Neutrophil (primary cell): ENCODE data around the gene BCAS3.

Source experiments
- H3K27ac ChIP-seq: fragments of 200-600 bp; sonication (generic); 2 replicates; pipeline ENCODE4 v1.5.1; 2016; ENCODE audit warnings: mild to moderate bottlenecking, moderate library complexity
- H3K27me3 ChIP-seq: fragments of 200-600 bp; sonication (generic); 2 replicates; pipeline ENCODE4 v1.6.0; 2016; ENCODE audit warnings: mild to moderate bottlenecking
- H3K36me3 ChIP-seq: fragments of 200-600 bp; sonication (generic); 2 replicates; pipeline ENCODE4 v1.5.1; 2017
- H3K4me1 ChIP-seq, 2 experiments: fragments of 200-600 bp in 1 of 2; sonication (generic) in 1 of 2; 1 replicate in 1 of 2; 2 replicates in 1 of 2; pipeline versions ENCODE4 v1.5.1 to v1.6.1; 2013 to 2016; ENCODE audit warnings: low read depth in 1 of 2, low read length in 1 of 2, mild to moderate bottlenecking in 1 of 2, moderate library complexity in 1 of 2; ENCODE audit not compliant: control insufficient read depth in 1 of 2, insufficient read depth in 1 of 2
- H3K4me3 ChIP-seq, 2 experiments: fragments of 200-600 bp in 1 of 2; sonication (generic) in 1 of 2; 1 replicate in 1 of 2; 2 replicates in 1 of 2; pipeline ENCODE4 v1.5.1; 2013 to 2016; ENCODE audit warnings: low read depth in 1 of 2, low read length in 1 of 2, mild to moderate bottlenecking in 1 of 2, moderate library complexity in 1 of 2
- H3K9me3 ChIP-seq: fragments of 200-600 bp; sonication (generic); 2 replicates; pipeline ENCODE4 v1.5.1; 2016
- CTCF ChIP-seq: fragments of 200-600 bp; sonication (generic); IDR thresholded peaks from 2 replicates; pipeline ENCODE4 v1.5.1; 2016; ENCODE audit warnings: antibody characterized with exemption

BCAS3 gene

GRCh38 chr17:61318684-61319098 is 641.0 kb downstream of the BCAS3 start:
- Histone ChIP-seq H3K4me1 (no peaks in the 10 kb centered on the region), H3K9me3 (no peaks in the 10 kb centered on the region), H3K36me3 (no peaks in the 10 kb centered on the region), H3K27me3 (no peaks in the 10 kb centered on the region), H3K4me3 (no peak overlapping the region), H3K27ac (no peak overlapping the region)
- TF ChIP-seq CTCF = no peak

GRCh38 chr17:61321344-61321743 is 643.7 kb downstream of the BCAS3 start:
- H3K36me3 ChIP-seq = no peaks in the 10 kb centered on the region
- no peaks in the 10 kb centered on the region for H3K4me1 ChIP-seq
- TF ChIP-seq CTCF = no peak
- no peaks in the 10 kb centered on the region for H3K27me3 ChIP-seq
- H3K9me3 ChIP-seq = no peaks in the 10 kb centered on the region
- H3K4me3 ChIP-seq = no peak overlapping the region
- no peak overlapping the region for H3K27ac ChIP-seq

GRCh38 chr17:61322325-61323002 is 644.8 kb downstream of the BCAS3 start:
- no peak overlapping the region for H3K27ac ChIP-seq
- no peak overlapping the region for H3K4me3 ChIP-seq
- TF ChIP-seq CTCF = no peak
- H3K9me3 ChIP-seq = no peaks in the 10 kb centered on the region
- no peaks in the 10 kb centered on the region for H3K27me3 ChIP-seq
- H3K4me1 ChIP-seq = no peaks in the 10 kb centered on the region
- H3K36me3 ChIP-seq = no peaks in the 10 kb centered on the region

- Histone ChIP-seq H3K9me3 (no peaks in the 10 kb centered on the region), H3K36me3 (no peaks in the 10 kb centered on the region), H3K27ac (no peak overlapping the region), H3K4me1 (no peaks in the 10 kb centered on the region), H3K27me3 (no peaks in the 10 kb centered on the region), H3K4me3 (no peak overlapping the region)
- TF ChIP-seq CTCF = no peak
Measured at GRCh38 chr17:61323003-61323908, 645.6 kb downstream of the BCAS3 start.

GRCh38 chr17:61323909-61324868 is 646.5 kb downstream of the BCAS3 start:
- H3K9me3 ChIP-seq = no peaks in the 10 kb centered on the region
- H3K27ac ChIP-seq = no peak overlapping the region
- H3K27me3 ChIP-seq = no peaks in the 10 kb centered on the region
- H3K4me1 ChIP-seq = no peaks in the 10 kb centered on the region
- no peaks in the 10 kb centered on the region for H3K36me3 ChIP-seq
- H3K4me3 ChIP-seq = no peak overlapping the region
- no peak for TF ChIP-seq CTCF
